CD4-positive, alpha-beta T cell (primary cell): ENCODE results near the gene CNTN4. TPM values are rescaled to one million over a fixed set of nuclear protein-coding genes. Genes with fewer than 3 reads are reported as not detected.

Experiments
- ATAC-seq: fragments of 200-7000 bp; cut with Tn5 transposase; one replicate; pipeline ENCODE4 v1.10.0; 2022; ENCODE audit warnings: mild to moderate bottlenecking; ENCODE audit not compliant: poor library complexity
- CTCF ChIA-PET: fragments of 350-600 bp; sonication (Branson Sonifier 250); formaldehyde crosslinking; loops from one replicate; lab custom pipeline; 2021; ENCODE audit warnings: antibody characterized with exemption, inconsistent platforms; lab: Charles Lee
- POLR2A ChIA-PET: fragments of 350-600 bp; sonication (Branson Sonifier 250); formaldehyde crosslinking; loops from one replicate; lab custom pipeline; 2021; ENCODE audit warnings: antibody characterized with exemption, inconsistent platforms; lab: Charles Lee
- DNase-seq, 14 experiments: peaks; one replicate each; pipeline ENCODE4 v3.0.0-alpha.2; 2013 to 2020; ENCODE audit warnings: mixed read lengths in 2 of 14
- H3K27ac ChIP-seq, 2 donors: one replicate each; pipeline versions ENCODE4 v1.5.1 to v1.7.0; 2013; ENCODE audit warnings: low read length in 2 of 2, low read depth in 1 of 2, mild to moderate bottlenecking in 1 of 2
- H3K27me3 ChIP-seq, 2 experiments: 1 replicate in 1 of 2; 2 replicates in 1 of 2; pipeline versions ENCODE4 v1.6.1 to v1.7.0; 2013; ENCODE audit warnings: low read length in 2 of 2, control low read depth in 1 of 2, mild to moderate bottlenecking in 1 of 2, moderate library complexity in 1 of 2; ENCODE audit not compliant: insufficient read depth in 2 of 2, control insufficient read depth in 1 of 2
- H3K36me3 ChIP-seq: one replicate; pipeline ENCODE4 v1.6.1; 2013; ENCODE audit warnings: low read length, control low read depth; ENCODE audit not compliant: insufficient read depth
- H3K4me1 ChIP-seq: one replicate; pipeline ENCODE4 v1.6.1; 2013; ENCODE audit warnings: low read length, control low read depth; ENCODE audit not compliant: insufficient read depth
- H3K4me3 ChIP-seq: one replicate; pipeline ENCODE4 v1.5.1; 2013; ENCODE audit warnings: mild to moderate bottlenecking, low read length, moderate library complexity
- H3K9me3 ChIP-seq, 2 experiments: 1 replicate in 1 of 2; 2 replicates in 1 of 2; pipeline versions ENCODE4 v1.6.1 to v1.7.0; 2013; ENCODE audit warnings: low read length in 2 of 2, mild to moderate bottlenecking in 2 of 2, control low read depth in 1 of 2, moderate library complexity in 1 of 2; ENCODE audit not compliant: control insufficient read depth in 1 of 2, insufficient read depth in 1 of 2
- H3K27ac Mint-ChIP-seq: one replicate; pipeline ENCODE4 v1.8.0; 2020; ENCODE audit warnings: mixed read lengths
- H3K27me3 Mint-ChIP-seq: one replicate; pipeline ENCODE4 v1.8.0; 2021; ENCODE audit warnings: mixed read lengths
- H3K36me3 Mint-ChIP-seq: one replicate; pipeline ENCODE4 v1.8.0; 2021; ENCODE audit warnings: low read depth, mixed read lengths
- H3K4me1 Mint-ChIP-seq: one replicate; pipeline ENCODE4 v1.8.0; 2021; ENCODE audit warnings: low read depth, mixed read lengths
- H3K4me3 Mint-ChIP-seq: one replicate; pipeline ENCODE4 v1.8.0; 2020; ENCODE audit warnings: mild to moderate bottlenecking, mixed read lengths
- H3K9me3 Mint-ChIP-seq: one replicate; pipeline ENCODE4 v1.8.0; 2020; ENCODE audit warnings: mixed read lengths
- intact Hi-C, 2 experiments: fragments of 100-400 bp; cut with DNase I in 1 of 2; cut with micrococcal nuclease in 1 of 2; formaldehyde crosslinking; loops; one replicate each; pipeline versions ENCODE4 v1.15.1 to v1.9.0; 2023 to 2025; cut with DNase I, micrococcal nuclease
- total RNA-seq, 174 experiments: library from RNA in 2 of 174; stranded (reverse) in 2 of 174; gene quantifications; one replicate each; pipeline ENCODE4 v1.2.3 and lab custom pipeline; 2021 to 2026
- TF ChIP-seq, protein P1 (sequence below): fragments of 200-600 bp; IDR thresholded peaks from one replicate; pipeline ENCODE4 v1.8.0; 2022; ENCODE audit warnings: antibody characterized with exemption, mild to moderate bottlenecking

The CNTN4 gene
- total RNA-seq, 2 experiments from 2014 or later: not detected

DNA sequence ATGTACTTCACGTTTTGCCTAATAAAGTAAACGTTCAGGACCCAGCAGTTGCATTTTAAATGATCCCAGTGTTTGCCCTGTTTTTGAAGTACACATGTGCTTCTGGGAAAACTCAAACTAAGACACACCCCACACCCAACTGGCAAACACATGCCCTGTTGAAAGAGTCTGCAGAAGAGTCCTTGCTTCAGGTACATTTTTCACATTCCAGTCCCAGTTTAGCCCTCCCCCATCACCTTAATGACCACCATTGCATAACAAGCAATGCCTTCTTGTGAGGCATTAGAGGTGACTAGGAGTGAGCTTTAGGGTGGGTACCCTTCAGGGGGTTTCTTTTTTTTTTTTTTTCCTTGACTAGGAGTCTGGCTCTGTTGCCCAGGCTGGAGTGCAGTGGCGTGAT lies 322.3 kb downstream of the CNTN4 start:
- Histone ChIP-seq H3K4me3 (no peak overlapping the region), H3K36me3 (no peaks in the 10 kb centered on the region), H3K9me3 (no peaks in the 10 kb centered on the region), H3K4me1 (no peaks in the 10 kb centered on the region), H3K27me3 (no peaks in the 10 kb centered on the region), H3K27ac (no peak overlapping the region)
- no peak overlapping the region for H3K4me3 Mint-ChIP-seq
- no peaks in the 10 kb centered on the region for H3K36me3 Mint-ChIP-seq
- DNase-seq (no peak), ATAC-seq (no peak)
- CTCF ChIA-PET: no interaction called here
- POLR2A ChIA-PET: no interaction called here
- peaks cover 2% of the 10 kb centered on the region for H3K9me3 Mint-ChIP-seq
- H3K4me1 Mint-ChIP-seq: no peaks in the 10 kb centered on the region
- H3K27me3 Mint-ChIP-seq: no peaks in the 10 kb centered on the region
- intact Hi-C loops: no loop called here
- TF ChIP-seq, protein P1, sequence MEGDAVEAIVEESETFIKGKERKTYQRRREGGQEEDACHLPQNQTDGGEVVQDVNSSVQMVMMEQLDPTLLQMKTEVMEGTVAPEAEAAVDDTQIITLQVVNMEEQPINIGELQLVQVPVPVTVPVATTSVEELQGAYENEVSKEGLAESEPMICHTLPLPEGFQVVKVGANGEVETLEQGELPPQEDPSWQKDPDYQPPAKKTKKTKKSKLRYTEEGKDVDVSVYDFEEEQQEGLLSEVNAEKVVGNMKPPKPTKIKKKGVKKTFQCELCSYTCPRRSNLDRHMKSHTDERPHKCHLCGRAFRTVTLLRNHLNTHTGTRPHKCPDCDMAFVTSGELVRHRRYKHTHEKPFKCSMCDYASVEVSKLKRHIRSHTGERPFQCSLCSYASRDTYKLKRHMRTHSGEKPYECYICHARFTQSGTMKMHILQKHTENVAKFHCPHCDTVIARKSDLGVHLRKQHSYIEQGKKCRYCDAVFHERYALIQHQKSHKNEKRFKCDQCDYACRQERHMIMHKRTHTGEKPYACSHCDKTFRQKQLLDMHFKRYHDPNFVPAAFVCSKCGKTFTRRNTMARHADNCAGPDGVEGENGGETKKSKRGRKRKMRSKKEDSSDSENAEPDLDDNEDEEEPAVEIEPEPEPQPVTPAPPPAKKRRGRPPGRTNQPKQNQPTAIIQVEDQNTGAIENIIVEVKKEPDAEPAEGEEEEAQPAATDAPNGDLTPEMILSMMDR: no peak
- no peak overlapping the region for H3K27ac Mint-ChIP-seq

DNA sequence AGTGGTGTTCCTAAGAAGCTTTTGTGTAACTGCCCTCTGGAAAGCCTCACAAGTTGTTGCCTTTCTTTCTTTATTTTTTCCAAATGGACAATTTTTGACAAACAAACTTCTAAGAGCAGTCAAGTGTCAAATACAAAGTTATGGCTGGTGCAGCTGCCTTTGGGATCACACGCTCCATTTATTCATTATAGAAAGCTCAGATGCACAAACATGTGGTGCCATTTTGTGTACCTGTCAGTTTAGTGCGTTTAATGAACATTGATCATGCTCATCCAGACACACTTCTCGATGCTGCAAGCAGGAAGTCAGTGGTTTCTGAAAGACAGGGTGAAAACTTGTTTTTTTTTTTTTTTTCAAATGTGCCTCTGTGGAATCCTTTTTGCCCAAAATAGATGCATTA lies 324.5 kb downstream of the CNTN4 start:
- TF ChIP-seq, protein P1: no peak
- no peak overlapping the region for H3K27ac ChIP-seq
- no peaks in the 10 kb centered on the region for H3K36me3 ChIP-seq
- no peak overlapping the region for H3K4me3 ChIP-seq
- no peaks in the 10 kb centered on the region for H3K9me3 ChIP-seq
- H3K36me3 Mint-ChIP-seq: no peaks in the 10 kb centered on the region
- H3K4me1 ChIP-seq: no peaks in the 10 kb centered on the region
- ATAC-seq: no peak
- H3K27me3 ChIP-seq: no peaks in the 10 kb centered on the region
- H3K27me3 Mint-ChIP-seq: no peaks in the 10 kb centered on the region
- H3K9me3 Mint-ChIP-seq: peaks cover 4% of the 10 kb centered on the region
- no peak overlapping the region for H3K4me3 Mint-ChIP-seq
- intact Hi-C loops: no loop called here
- H3K27ac Mint-ChIP-seq: no peak overlapping the region
- POLR2A ChIA-PET: no interaction called here
- no peak for DNase-seq
- CTCF ChIA-PET: no interaction called here
- no peaks in the 10 kb centered on the region for H3K4me1 Mint-ChIP-seq

DNA sequence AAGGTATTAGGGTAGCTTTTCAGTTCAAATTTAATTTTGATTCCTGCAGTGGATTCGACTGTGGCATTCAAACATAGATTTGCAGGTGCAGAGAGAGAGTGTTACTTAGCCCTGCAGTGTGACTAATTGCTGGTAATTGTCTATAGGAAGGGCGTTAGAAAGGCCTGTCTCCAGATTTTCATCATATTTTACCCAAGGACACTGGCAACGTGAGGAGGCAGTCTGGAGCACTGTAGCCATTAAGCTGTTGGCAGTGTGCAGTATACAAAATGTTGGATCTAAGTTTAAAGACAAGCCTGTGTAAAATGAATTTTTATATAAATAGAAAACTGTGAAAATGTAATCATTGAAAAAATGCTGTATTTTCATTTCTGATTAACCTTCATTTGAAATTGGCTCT lies 342.9 kb downstream of the CNTN4 start:
- ChIA-PET CTCF (no interaction called here), POLR2A (no interaction called here)
- Mint-ChIP-seq H3K9me3 (no peaks in the 10 kb centered on the region), H3K27ac (no peak overlapping the region), H3K27me3 (no peaks in the 10 kb centered on the region), H3K4me1 (no peaks in the 10 kb centered on the region), H3K36me3 (no peaks in the 10 kb centered on the region), H3K4me3 (no peak overlapping the region)
- H3K27me3 ChIP-seq: no peaks in the 10 kb centered on the region
- intact Hi-C loops: no loop called here
- no peak for DNase-seq
- no peaks in the 10 kb centered on the region for H3K9me3 ChIP-seq
- no peaks in the 10 kb centered on the region for H3K4me1 ChIP-seq
- no peak overlapping the region for H3K27ac ChIP-seq
- no peak for ATAC-seq
- no peaks in the 10 kb centered on the region for H3K36me3 ChIP-seq
- H3K4me3 ChIP-seq: no peak overlapping the region
- TF ChIP-seq, protein P1: no peak
